HL-60 (cell line): ENCODE data around the gene CHMP5.

Experiments
- CTCF ChIP-seq: IDR thresholded peaks from one replicate; pipeline ENCODE4 v1.5.1; 2011; ENCODE audit warnings: low read length, control low read depth, inconsistent platforms; ENCODE audit not compliant: insufficient read depth
- GABPA ChIP-seq: IDR thresholded peaks from 2 replicates; pipeline ENCODE4 v1.6.1; 2012; ENCODE audit warnings: low read depth
- POLR2AphosphoS5 ChIP-seq: IDR thresholded peaks from 2 replicates; pipeline ENCODE4 v1.6.1; 2012; ENCODE audit warnings: low read depth
- REST ChIP-seq: IDR thresholded peaks from 2 replicates; pipeline ENCODE4 v1.6.1; 2012; ENCODE audit warnings: low read depth; ENCODE audit not compliant: insufficient replicate concordance

DNA sequence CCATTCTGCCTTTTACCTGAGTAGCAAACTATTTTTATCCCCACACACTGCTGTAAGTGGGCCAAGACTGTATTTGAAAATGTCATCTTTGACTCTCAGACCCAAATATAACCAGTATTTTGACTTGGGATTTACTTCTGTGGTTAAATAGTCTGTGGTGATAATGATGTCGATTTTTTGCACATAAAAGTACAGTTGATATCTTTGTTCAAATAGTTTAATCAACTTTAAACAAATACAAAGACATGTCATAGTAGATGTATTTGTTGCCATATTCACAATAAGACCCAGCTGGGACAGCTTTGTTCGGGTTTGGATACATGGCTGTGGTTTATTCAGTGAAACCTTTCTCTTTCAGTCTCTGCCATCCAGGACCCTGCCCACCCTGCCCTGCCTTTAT lies 45.9 kb downstream of the CHMP5 start:
- TF ChIP-seq POLR2AphosphoS5: no peak
- no peak for TF ChIP-seq CTCF
- no peak for TF ChIP-seq REST
- TF ChIP-seq GABPA: no peak
